NK-92 (cell line): ENCODE measurements around the gene DNAJC11.
"Not testable (repeated sequence)": the region's sequence is repeated elsewhere in the genome, so short reads cannot be mapped to it uniquely, and the experiment has no call there.

Source experiments
- DNase-seq: peaks from one replicate; lab custom pipeline; 2025; ENCODE audit not compliant: unreplicated experiment; lab: John Stamatoyannopoulos, UW

DNAJC11 gene

GRCh38 chr1:6701437-6702153 is at the start of gene DNAJC11:
TSS of gene DNAJC11 (minus strand) at chr1:6701816. CDS start at chr1:6701800, 16 bp downstream.
- peak; percentile 55 for DNase-seq

- DNase-seq, result no peak
These were observed 48.9 kb upstream of the DNAJC11 start for GRCh38 chr1:6750490-6750889.

- DNase-seq, result no peak
These were observed 46.1 kb upstream of the DNAJC11 start for GRCh38 chr1:6747674-6748073.

DNA sequence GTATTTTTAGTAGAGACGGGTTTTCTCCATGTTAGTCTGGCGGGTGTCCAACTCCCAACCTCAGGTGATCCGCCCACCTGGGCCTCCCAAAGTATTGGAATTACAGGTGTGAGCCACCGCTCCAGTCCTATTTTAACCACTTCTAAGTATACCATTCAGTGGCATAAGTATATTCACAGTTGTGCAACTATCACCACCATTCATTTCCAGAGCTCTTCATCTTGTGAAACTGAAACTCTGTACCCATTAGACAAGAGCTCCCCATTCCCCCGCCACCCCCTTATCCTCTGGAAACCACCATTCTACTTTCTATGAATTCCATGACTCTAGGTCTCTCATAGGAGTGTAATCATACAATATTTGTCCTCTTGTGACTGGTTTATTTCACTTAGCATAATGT is 43.5 kb upstream of the DNAJC11 start:
- DNase-seq, result no peak

- DNase-seq, result no peak
These were observed 41.8 kb upstream of the DNAJC11 start for GRCh38 chr1:6743189-6744101.

GRCh38 chr1:6742676-6743188 is 41.1 kb upstream of the DNAJC11 start:
- not testable (repeated sequence) for DNase-seq

- DNase-seq, result no peak
These were observed 37.5 kb upstream of the DNAJC11 start for GRCh38 chr1:6738987-6739676.

- DNase-seq, result no peak
These were observed 31.3 kb upstream of the DNAJC11 start for GRCh38 chr1:6732942-6733341.

GRCh38 chr1:6731905-6732304 is 30.3 kb upstream of the DNAJC11 start:
- no peak for DNase-seq

GRCh38 chr1:6730880-6731279 is 29.3 kb upstream of the DNAJC11 start:
- DNase-seq, result no peak

DNA sequence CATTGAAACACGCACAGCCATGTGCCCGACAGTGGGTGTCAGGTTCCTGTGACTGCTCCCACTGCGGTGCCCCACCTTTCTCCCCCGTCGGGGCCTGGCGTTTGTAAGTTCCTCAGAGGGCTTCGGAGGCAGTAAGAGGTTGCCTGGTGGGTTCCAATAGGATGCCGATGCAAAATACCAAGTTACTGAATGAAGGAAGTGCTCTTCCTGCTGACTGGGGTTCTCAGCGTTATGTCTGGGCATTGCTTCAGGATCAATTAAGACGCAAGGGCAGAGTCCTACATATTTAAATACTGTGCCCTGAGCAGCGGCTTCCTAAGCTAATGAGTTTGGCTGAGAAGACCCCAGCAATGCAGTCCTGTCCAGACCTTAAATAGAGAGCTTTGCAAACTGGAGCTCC is 28.9 kb upstream of the DNAJC11 start:
- no peak for DNase-seq

GRCh38 chr1:6727535-6727934 is 25.9 kb upstream of the DNAJC11 start:
- DNase-seq, result no peak

DNA sequence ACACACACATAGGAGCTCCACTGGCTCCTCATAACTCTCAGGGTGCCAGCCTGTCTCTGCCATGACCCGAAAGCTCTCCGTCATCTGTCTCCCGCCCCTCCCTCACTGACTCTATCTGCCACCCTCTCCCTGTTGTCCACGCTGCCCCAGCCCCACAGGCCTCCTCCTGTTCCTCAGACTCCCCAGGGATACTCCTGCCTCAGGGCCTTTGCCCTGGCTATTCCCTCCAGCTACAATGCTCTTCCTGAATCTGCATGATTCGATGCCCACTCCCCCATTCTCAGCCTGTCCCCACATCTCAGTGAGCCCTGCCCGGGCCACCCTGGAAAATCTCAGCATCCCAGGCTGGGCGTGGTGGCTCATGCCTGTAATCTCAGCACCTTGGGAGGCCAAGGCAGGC is 24.6 kb upstream of the DNAJC11 start:
- DNase-seq, result no peak

DNA sequence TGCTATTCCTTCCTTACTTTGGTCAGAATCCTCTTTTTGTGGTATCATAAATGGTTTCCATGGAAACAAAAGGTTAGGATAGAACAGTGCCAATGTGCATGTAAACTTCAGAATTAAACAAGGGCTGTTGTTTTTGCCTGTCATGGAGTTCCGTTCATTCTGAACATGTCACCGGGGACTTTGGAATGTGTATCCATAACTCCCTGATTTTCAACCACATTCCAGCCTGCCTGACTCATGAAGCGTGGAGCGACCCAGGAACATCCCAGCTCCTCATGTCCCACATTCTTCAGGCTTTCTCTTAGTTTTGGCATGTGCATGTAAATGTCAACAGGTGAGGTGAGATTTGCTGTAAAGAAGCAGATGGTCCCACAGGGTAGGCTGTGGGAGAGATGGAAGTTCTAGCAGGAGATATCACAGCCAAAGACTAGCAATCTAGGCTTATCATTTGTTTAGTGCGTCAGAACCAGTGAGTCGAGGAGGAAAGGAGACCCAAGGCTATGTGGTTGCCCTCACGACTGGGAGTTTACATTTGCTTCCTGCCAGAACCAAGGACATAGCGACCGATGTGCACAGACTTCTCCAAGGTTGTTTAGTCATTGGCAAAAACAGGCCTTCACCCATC is 23.0 kb upstream of the DNAJC11 start:
- DNase-seq, result no peak

GRCh38 chr1:6723621-6724428 is 22.2 kb upstream of the DNAJC11 start:
- DNase-seq, result no peak

- DNase-seq, result no peak
These were observed 9.6 kb upstream of the DNAJC11 start for GRCh38 chr1:6711174-6711573.

DNA sequence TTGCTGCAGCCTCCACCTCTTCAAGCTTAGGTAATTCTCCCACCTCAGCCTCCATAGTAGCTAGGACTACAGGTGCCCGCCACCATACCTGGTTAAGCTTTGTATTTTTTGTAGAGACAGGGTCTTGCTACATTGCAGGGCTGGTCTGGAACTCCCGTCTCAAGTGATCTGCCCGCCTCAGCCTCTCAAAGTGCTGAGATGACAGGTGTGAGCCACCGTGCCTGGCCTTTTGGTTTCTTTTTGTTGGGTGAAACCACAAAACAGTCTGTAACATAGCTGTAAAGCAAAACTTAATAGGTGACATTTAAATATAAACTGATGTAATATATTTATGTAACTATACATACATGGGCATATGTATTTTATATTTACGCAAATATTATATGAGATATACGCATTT is 3.1 kb upstream of the DNAJC11 start:
- no peak for DNase-seq

- no peak for DNase-seq
These were observed 1.4 kb upstream of the DNAJC11 start for GRCh38 chr1:6703016-6703415.

GRCh38 chr1:6700853-6701436 is 671 bp downstream of the DNAJC11 start:
- no peak for DNase-seq

- not testable (repeated sequence) for DNase-seq
These were observed 1.7 kb downstream of the DNAJC11 start for GRCh38 chr1:6699915-6700314.
